NCI-H2227 (cell line): ENCODE measurements around the gene PLD5.
"Not testable (repeated sequence)": the region's sequence is repeated elsewhere in the genome, so short reads cannot be mapped to it uniquely, and the experiment has no call there.

ENCODE experiments used
- DNase-seq: peaks from one replicate; lab custom pipeline; 2025; ENCODE audit not compliant: unreplicated experiment; lab: John Stamatoyannopoulos, UW

Gene PLD5

DNA sequence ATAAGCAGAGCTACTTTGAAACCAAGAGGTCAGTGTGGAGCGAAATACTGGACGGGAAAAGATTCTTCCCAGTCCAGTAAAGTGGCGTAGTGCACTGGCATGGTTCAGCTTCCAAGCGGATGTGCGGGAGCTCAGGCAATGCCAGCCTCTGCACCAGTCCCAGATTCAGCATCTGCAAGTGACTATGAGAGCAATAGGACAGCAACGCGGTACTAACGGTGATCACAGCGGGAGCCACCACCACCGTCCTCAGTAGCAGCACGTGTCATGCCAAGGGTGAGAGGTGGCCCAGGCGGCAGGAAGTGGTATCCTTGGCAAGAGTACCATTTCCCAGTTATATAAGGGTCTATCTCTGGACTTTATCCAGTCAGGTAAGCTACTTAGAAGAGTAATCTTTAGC, 17.8 kb downstream of the PLD5 start:
- no peak for DNase-seq

GRCh38 chr1:242489545-242489944, 35.0 kb downstream of the PLD5 start:
- DNase-seq = no peak

DNA sequence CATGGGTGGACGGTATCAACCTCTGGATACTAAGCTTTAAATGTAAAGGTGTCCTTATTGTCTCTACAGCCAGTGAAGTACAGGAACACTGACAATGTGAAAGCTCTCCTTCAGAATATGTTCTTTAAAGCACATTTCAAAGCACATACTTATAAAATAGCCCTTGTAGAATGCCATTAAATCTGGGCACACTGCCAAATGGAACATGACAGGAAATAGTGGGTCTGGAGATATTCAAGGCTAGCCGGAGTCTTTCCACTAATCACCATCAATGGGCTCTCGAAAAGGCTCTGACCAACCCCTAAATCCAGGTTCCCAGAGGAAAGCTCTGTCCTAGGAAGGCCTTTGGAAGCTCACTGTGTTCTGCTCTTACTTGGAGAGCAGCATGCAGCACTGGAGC, 46.6 kb downstream of the PLD5 start:
- peak; percentile 94 for DNase-seq

DNA sequence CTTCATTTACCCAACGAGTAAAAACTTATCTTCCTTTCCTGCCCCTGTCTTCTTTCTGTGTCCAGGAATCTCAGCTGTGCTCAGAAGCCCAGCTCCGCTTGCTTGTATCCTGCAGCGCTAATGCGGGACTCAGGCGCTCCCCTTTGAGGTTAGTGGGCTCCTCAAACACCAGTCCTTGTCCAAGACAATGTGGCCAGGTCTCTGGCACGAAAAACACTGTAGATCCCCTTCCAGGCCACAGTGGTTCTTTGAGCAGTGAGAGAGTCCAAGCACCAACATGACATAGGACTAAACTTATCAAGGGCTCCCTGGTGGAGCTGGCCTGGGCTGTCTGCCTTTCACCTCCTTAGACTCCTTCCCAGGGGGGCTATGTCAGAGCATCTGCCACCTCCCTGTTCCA, 53.7 kb downstream of the PLD5 start:
- DNase-seq = no peak

DNA sequence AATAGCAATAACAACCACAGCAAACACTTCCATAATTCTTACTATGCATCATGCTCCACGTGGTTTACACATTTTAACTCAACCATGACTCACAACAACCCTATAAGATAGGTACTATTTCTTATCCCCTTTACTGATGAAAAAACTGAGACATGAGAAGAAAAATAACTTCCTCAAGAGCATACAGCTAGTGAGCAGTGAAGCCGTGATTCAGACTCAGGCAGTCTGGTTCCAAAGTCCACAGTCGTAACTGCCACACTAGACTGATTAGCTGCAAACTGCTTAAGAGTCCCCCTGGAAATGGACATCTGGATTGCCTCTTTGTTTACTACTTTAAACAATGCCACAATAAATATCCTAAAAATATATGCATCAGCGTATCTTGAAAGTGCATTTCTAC, 55.7 kb downstream of the PLD5 start:
- DNase-seq = no peak

DNA sequence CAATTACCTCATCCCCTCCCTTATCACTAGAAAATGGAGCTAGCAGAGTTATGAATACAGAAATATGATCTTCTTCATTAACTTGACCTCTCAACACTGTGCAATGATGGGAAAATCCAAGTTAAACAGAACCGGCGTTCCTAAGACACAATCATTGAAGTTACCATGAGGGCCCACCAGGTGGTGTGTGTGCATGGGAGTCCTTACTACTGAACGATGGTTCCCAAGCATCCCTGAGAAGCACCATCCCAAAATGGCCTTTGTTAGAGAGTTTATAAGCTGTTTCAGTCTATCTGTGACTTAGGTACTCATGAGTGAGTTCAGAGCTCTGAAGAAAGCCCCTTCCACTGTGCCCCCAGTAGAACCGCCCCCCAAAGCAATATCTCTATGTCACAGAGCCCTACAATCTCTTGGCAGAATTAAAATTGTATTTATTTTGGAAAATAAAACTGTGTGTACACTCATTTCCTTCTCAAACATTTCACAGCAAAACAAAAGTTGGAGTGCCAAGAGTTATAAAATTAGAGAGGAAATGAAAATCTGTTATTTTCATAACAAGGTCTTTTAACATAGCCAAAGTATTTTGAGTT, 56.8 kb downstream of the PLD5 start:
- DNase-seq = peak; percentile 86

DNA sequence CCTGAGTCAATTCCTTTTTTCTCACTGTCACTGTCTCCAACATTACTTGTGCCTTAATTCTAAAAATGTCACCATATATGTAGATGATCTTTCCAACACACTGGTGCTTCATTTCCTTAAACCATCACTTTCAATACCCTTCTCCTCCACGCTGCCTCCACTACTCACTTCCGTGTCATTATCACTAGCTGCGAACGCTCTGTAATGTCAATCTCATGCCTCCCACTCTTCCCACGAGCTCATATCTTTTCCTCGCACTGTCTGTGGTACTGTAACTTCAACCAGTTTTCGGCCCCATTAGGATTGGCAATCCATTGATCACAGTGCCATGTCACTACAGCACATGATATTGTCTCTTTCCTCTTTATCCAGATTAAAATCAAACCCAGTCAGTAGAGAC, 61.6 kb downstream of the PLD5 start:
- no peak for DNase-seq

DNA sequence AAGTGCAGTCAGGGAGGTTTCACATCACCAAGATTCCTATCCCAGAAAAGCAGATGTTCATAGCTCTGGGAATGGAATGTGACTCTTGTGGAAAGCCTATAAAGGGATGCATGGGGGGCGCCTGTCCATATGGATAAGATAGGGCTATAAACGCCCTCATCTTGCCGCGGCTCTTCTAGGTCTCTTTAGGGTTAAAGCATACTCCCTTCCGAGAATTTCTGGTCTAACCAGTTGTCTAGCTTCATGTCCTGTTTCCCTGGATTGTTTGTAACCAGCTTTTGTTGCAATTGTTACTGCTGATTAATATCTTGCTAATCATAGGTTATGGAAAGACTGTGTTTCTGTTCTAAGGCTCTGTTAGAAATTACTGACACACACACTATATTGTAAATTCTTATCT, 64.8 kb downstream of the PLD5 start:
- not testable (repeated sequence) for DNase-seq

- DNase-seq = no peak
Measured at GRCh38 chr1:242456726-242457269, 67.7 kb downstream of the PLD5 start.

- DNase-seq = no peak
Measured at GRCh38 chr1:242455052-242455361, 69.5 kb downstream of the PLD5 start.

DNA sequence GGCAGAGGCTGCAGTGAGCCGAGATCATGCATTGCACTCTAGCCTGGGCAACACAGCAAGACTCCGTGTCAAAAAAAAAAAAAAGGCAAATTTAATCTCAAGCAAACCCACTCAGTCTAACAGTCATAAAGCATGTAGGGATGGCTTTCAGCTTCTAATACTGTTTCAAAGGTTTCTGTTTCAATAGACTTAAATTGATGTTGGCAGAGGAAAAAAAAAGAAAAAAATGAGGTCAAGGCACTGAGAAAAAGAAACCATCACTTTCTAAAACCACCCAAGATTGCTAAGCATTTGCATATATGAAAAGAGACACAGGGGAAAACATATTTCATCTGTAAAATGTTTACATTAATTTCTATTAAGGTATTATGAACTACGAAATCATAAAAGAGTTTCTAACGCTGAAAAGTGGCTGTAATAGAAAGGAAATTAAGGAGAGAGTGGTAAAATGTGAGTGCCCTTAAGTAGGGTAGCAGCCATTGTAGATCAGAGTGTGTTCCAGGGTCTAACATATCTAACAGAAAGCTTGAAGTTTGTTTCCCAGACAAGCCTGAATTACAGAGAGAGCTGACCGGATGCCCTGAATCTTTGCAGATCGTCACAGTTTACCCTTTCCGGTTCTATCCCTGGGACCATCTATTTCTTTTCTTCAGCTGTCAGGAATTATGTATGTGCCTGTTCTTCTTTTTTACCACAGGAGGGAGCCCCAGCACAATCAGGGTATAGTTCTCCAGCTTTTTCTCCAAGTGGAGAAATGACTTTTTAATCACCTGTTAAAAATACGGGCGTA, 70.0 kb downstream of the PLD5 start:
- DNase-seq = peak; percentile 69

DNA sequence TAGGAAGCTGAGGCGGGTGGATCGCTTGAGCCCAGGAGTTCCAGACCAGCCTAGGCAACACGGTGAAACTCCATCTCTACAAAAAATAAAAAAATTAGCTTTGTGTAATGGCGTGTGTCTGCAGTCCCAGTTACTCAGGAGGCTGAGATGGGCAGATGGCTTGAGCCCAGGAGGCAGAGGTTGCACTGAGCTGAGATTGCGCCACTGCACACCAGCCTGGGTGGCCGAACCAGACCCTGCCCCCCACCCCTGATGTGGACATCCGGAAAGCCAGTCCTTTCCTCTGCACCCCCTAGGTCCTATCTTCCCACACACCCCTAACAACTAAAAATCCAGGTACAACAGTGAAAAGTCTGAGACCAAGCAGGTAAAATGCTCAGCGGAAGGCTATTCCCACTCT, 71.9 kb downstream of the PLD5 start:
- DNase-seq = no peak

DNA sequence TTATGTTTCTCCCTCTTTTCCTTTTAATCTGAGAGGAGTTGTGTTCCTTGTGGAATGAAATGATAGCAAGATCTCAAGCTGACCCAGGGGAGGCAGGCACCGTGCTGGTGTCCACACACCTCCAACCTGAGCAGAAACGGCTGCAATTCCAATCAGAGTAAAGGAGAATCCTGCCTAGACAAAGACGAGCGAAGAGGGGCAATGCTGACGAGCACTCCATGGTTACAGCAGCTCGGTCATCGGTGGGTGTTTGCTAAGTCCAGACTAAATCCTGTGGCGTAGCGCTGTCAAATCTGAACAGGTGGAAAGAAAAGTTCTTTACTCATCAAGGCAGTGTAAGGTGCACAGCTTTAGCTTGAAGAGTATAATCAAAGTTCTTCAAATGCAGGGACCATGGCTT, 74.8 kb downstream of the PLD5 start:
- peak; percentile 65 for DNase-seq

DNA sequence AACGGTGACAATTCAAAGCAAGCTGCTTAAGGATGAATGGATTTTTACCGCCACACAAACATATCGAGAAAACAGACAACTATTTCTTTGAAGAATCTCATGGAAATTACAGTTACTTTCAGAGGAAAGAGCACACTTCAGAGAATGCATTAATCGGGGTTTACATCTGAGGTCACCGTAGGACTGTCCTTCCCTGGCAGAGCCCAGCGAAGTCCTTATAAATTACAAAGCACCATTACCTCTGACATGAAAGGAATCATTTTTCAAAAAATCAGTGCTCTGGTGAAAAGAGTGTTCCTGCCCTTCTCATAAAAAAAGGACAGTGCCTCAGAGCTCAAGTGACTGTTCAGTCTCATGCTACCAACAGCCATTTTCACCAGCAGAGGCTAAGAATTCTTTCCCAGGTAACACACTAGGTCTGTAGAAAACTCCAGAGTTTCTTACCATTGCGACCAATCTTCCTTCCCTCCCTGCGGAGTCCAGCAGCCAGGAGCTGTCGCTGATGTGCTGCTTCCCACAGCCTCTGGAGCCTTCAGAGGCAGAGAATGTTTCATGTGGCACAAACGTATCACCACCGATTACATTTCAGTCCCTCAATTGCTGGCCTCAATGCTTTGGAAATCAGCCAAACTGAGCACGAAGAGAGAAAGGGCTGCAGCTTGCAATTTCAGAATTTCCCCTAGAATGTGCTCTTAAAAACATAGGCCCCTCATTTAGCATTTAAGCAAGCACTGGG, 75.4 kb downstream of the PLD5 start:
- DNase-seq = peak; percentile 74

DNA sequence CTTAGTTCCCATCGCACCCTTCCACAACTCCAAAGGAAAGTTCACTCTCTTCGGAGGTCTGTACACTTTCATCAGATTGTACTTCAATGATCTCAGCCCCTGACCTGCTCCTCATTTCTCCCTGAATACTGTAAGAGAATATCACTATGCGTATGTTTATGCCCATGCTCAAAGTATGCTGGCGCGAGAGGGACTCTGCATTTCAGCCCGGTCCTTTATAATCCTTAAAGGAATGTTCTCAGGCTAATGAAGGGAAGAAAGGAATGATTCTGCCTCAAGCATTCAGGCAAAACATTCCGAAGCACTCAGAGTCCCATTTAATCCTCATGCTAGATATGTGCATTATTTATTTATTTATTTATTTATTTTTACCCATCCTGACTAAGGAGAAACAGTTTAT, 76.8 kb downstream of the PLD5 start:
- no peak for DNase-seq

DNA sequence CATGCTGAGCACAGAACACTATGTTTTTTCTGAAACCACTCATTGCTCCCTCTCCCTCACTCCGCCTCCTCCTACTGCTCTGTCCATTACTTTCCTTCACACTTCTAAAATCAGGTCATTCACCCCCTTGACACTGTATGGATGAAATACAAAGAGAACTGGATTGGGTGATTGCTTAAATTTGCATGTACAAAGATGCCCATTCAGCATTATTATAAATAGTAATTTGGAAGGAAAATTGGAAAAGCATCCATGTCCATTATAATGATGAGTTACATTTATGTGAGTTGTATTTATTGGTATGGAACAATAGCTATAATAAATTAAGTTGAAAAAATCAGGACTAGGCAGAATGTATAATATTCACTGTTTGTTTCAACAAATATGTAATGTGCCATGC, 83.7 kb downstream of the PLD5 start:
- no peak for DNase-seq

DNA sequence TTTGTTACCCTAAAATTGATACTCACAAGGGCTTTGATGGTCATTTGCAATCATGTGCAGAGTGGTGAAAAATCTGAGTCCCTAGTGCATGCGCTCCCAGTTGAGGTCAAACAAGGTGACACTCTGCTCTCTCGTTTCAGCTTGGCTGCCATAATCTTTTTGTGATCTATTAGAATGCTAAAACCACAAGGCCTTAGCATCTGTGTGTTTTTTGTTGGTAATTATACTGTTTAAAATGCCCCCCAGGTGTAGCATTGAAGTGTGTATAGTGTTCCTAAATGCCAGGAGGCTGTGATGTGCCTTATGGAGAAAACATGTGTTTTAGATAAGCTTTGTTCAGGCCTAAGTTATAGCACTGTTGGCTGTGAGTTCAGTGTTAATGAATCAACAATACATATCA, 89.3 kb downstream of the PLD5 start:
- peak; percentile 63 for DNase-seq

GRCh38 chr1:242432491-242433095, 91.9 kb downstream of the PLD5 start:
- DNase-seq = no peak

DNA sequence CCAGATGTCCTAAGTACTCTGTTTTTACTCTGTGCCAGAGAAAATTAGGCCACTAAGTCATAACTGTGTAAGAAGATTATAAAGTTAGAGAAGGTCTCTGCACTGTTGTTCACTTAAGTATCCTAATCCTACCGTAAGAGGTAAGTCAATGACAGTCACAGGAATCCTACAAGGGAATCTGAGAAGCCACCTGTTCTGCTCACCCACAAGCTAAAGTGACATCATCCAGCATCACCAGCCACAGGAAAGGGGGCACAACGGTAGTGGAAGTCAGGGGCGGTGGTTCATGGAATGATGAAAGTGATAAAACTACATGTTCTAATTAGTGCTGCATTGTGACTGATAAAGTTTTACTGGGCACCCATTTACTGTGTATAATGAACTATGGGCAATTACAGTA, 92.7 kb downstream of the PLD5 start:
- DNase-seq = no peak

DNA sequence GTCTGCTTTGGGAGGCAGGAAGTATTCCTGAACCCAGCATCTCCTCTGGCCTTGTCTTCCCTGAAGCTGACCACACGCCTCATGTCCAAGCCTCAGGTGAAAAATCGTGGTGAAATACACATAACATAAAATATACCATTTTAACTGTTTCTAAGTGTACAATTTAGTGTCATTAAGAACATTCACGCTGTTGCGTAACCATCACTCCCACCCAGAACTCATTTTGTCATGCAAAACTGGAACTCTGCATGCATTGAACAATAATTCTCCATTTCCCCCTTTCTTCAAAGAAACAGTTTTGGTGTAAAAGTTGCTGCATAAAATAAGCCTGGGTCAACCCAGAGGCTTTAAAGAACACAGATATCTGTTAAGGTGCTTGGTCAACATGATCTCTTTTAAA, 93.5 kb downstream of the PLD5 start:
- no peak for DNase-seq

DNA sequence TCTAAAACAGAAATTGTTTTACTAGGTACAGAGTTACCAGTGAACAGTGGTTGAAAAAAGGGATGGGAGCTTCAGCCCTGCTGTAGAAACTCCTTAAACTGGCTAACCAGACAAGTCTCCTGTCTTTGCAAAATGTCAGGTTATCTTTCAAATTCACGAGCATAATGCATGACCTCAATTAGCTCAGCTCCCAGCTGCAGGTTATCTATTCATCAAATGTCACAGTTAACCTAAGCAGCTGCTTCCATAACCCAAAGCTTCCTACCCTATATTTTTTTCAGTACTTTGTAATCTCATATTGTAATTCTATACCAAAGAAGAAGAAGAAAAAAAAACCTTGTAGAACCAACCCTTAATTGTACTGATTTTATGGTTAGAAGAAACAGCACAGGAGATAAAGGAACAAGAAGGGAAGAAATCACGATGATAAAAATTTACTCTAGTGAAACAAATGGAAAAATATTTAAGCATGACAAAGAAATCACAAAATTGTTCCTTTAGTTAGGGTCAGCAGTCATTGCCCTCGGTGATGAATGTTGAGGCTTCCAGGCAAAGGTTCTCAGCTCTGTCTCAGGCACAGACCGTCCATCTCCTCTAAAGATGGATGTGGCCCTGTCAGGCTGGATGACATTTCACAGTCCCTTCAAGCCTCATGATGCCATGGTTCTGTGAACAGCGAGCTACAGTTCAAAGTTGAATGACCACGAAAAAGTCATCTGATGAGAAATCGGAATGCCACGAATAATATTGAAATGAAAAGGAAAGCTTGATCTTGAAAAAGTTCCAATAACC, 95.9 kb downstream of the PLD5 start:
- peak; percentile 81 for DNase-seq
